Suprapubic skin (tissue), 4 donors: ENCODE measurements around the gene NBAS. TPM values are rescaled to one million over a fixed set of nuclear protein-coding genes. Genes with fewer than 3 reads are reported as not detected.
"Not testable (repeated sequence)": the region's sequence is repeated elsewhere in the genome, so short reads cannot be mapped to it uniquely, and the experiment has no call there.

Source experiments
- DNase-seq, 2 donors: peaks; one replicate each; pipeline ENCODE4 v3.0.0-alpha.2; 2019; ENCODE audit warnings: low spot score in 2 of 2
- H3K27ac ChIP-seq: fragments of 200-600 bp; sonication (generic); one replicate; pipeline ENCODE4 v1.5.1; 2019
- H3K27me3 ChIP-seq: fragments of 200-600 bp; sonication (generic); one replicate; pipeline ENCODE4 v1.5.1; 2019
- H3K36me3 ChIP-seq: fragments of 200-600 bp; sonication (generic); one replicate; pipeline ENCODE4 v1.5.1; 2019
- H3K4me1 ChIP-seq: fragments of 200-600 bp; sonication (generic); one replicate; pipeline ENCODE4 v1.5.1; 2019
- H3K4me3 ChIP-seq: fragments of 200-600 bp; sonication (generic); one replicate; pipeline ENCODE4 v1.5.1; 2019; ENCODE audit warnings: mild to moderate bottlenecking
- H3K9me3 ChIP-seq: fragments of 200-600 bp; sonication (generic); one replicate; pipeline ENCODE4 v1.5.1; 2019
- CTCF ChIP-seq, 2 donors: fragments of 200-600 bp in 1 of 2; fragments of 450-650 bp in 1 of 2; sonication (generic) in 1 of 2; IDR thresholded peaks; one replicate each; pipeline ENCODE4 v1.5.1; 2016 to 2019; ENCODE audit warnings: antibody characterized with exemption in 2 of 2, mild to moderate bottlenecking in 1 of 2, moderate library complexity in 1 of 2
- EP300 ChIP-seq: sonication (generic); formaldehyde crosslinking; IDR thresholded peaks from one replicate; pipeline ENCODE4 v1.6.1; 2017; ENCODE audit warnings: antibody characterized with exemption
- POLR2A ChIP-seq, 2 donors: fragments of 450-650 bp; IDR thresholded peaks; one replicate each; pipeline ENCODE4 v1.6.1; 2017; ENCODE audit warnings: antibody characterized with exemption in 2 of 2, mild to moderate bottlenecking in 2 of 2, moderate library complexity in 2 of 2
- POLR2AphosphoS5 ChIP-seq, 3 donors: sonication (generic); formaldehyde crosslinking; IDR thresholded peaks; one replicate each; pipeline ENCODE4 v1.6.1; 2017; ENCODE audit warnings: antibody characterized with exemption in 3 of 3
- WGBS: methylation state at CpG from one replicate; pipeline ENCODE4 v1.1.5; 2018; 5-methylcytosine and 5-hydroxymethylcytosine counted together
- total RNA-seq, 4 donors: library from RNA; depleted of rRNA; stranded (reverse); fragments of >200 nt; gene quantifications; one replicate each; pipeline ENCODE4 v1.1.0, GENCODE V29; 2016

The NBAS gene
- total RNA-seq, 4 donors from 2014 or later: 44.4 to 48.4 (median 45.6) TPM

GRCh38 chr2:15253247-15253646 lies 307.9 kb downstream of the NBAS start:
- no peaks in the 10 kb centered on the region for H3K27me3 ChIP-seq
- no peaks in the 10 kb centered on the region for H3K36me3 ChIP-seq
- H3K4me1 ChIP-seq: no peaks in the 10 kb centered on the region
- no peak for DNase-seq
- WGBS: 100% methylated on average over 2 of the region's 2 CpGs
- no peak overlapping the region for H3K27ac ChIP-seq
- H3K9me3 ChIP-seq: peaks cover 5% of the 10 kb centered on the region
- TF ChIP-seq CTCF (IDR thresholded peaks at IDR 0.05): no peak
- TF ChIP-seq POLR2AphosphoS5 (IDR thresholded peaks at IDR 0.05): no peak
- TF ChIP-seq POLR2A (IDR thresholded peaks at IDR 0.05): no peak
- no peak for TF ChIP-seq EP300
- H3K4me3 ChIP-seq: no peak overlapping the region

- Histone ChIP-seq H3K4me3 (no peak overlapping the region), H3K4me1 (no peaks in the 10 kb centered on the region)
- 95% methylated on average over 3 of the region's 3 CpGs for WGBS
Measured at GRCh38 chr2:15251753-15252152, 309.4 kb downstream of the NBAS start.

GRCh38 chr2:15250946-15251345 lies 310.2 kb downstream of the NBAS start:
- not testable (repeated sequence) for H3K4me1 ChIP-seq, H3K27me3 ChIP-seq, H3K36me3 ChIP-seq, DNase-seq, H3K4me3 ChIP-seq, H3K27ac ChIP-seq, H3K9me3 ChIP-seq
- 97% methylated on average over 3 of the region's 3 CpGs for WGBS

More at GRCh38 chr2:15251753-15252152, 309.4 kb downstream of the NBAS start:
- peaks cover 4% of the 10 kb centered on the region for H3K9me3 ChIP-seq
- no peak overlapping the region for H3K27ac ChIP-seq
- DNase-seq: no peak
- H3K27me3 ChIP-seq: no peaks in the 10 kb centered on the region
- TF ChIP-seq CTCF (IDR thresholded peaks at IDR 0.05) (no peak), POLR2AphosphoS5 (IDR thresholded peaks at IDR 0.05) (no peak), EP300 (no peak), POLR2A (IDR thresholded peaks at IDR 0.05) (no peak)
- no peaks in the 10 kb centered on the region for H3K36me3 ChIP-seq

GRCh38 chr2:15246870-15247269 lies 314.3 kb downstream of the NBAS start:
- Histone ChIP-seq H3K4me1 (no peaks in the 10 kb centered on the region), H3K4me3 (no peak overlapping the region), H3K27ac (no peak overlapping the region), H3K9me3 (no peaks in the 10 kb centered on the region), H3K27me3 (no peaks in the 10 kb centered on the region), H3K36me3 (no peaks in the 10 kb centered on the region)
- DNase-seq: no peak
- 92% methylated on average over 5 of the region's 5 CpGs for WGBS
- TF ChIP-seq POLR2AphosphoS5 (IDR thresholded peaks at IDR 0.05) (no peak), CTCF (IDR thresholded peaks at IDR 0.05) (no peak), POLR2A (IDR thresholded peaks at IDR 0.05) (no peak), EP300 (no peak)

GRCh38 chr2:15243762-15244161 lies 317.4 kb downstream of the NBAS start:
- no peaks in the 10 kb centered on the region for H3K4me1 ChIP-seq
- 73% methylated on average over 6 of the region's 6 CpGs for WGBS

More at GRCh38 chr2:15243762-15244161, 317.4 kb downstream of the NBAS start:
- no peaks in the 10 kb centered on the region for H3K9me3 ChIP-seq
- H3K27ac ChIP-seq: no peak overlapping the region
- DNase-seq: no peak
- no peak overlapping the region for H3K4me3 ChIP-seq
- no peaks in the 10 kb centered on the region for H3K36me3 ChIP-seq
- no peak for TF ChIP-seq CTCF (IDR thresholded peaks at IDR 0.05)
- no peaks in the 10 kb centered on the region for H3K27me3 ChIP-seq
